Lower leg skin (tissue), 4 donors: Measurements from ENCODE around the gene PRKD3. TPM values are rescaled to one million over a fixed set of nuclear protein-coding genes. Genes with fewer than 3 reads are reported as not detected.

ENCODE experiments used
- DNase-seq, 2 donors: peaks; one replicate each; pipeline ENCODE4 v3.0.0-alpha.2; 2019; ENCODE audit warnings: low spot score in 2 of 2
- H3K4me3 ChIP-seq: fragments of 200-600 bp; sonication (generic); 2 replicates; pipeline ENCODE4 v1.5.1; 2017; ENCODE audit warnings: mild to moderate bottlenecking, low read depth; ENCODE audit not compliant: poor library complexity, severe bottlenecking
- CTCF ChIP-seq, 3 donors: fragments of 450-650 bp; IDR thresholded peaks; one replicate each; pipeline ENCODE4 v1.5.1; 2016; ENCODE audit warnings: antibody characterized with exemption in 3 of 3, mild to moderate bottlenecking in 3 of 3, moderate library complexity in 2 of 3
- POLR2A ChIP-seq, 2 donors: fragments of 450-650 bp; IDR thresholded peaks; one replicate each; pipeline ENCODE4 v1.6.1; 2016 to 2017; ENCODE audit warnings: antibody characterized with exemption in 2 of 2, mild to moderate bottlenecking in 1 of 2, moderate library complexity in 1 of 2
- WGBS, 2 donors: methylation state at CpG; one replicate each; pipeline ENCODE4 v1.1.5; 2018; 5-methylcytosine and 5-hydroxymethylcytosine counted together
- intact Hi-C: fragments of 100-400 bp; cut with DNase I; formaldehyde crosslinking; loops from one replicate; pipeline ENCODE4 v1.15.0; 2023; ENCODE audit warnings: low total_unique reads
- total RNA-seq, 4 donors: library from RNA; depleted of rRNA; stranded (reverse); fragments of >200 nt; gene quantifications; one replicate each; pipeline ENCODE4 v1.1.0, GENCODE V29; 2016

PRKD3 gene
- total RNA-seq, 4 donors from 2014 or later, result 24.8 to 38.4 (median 30.9) TPM

GRCh38 chr2:37291680-37292079 lies 33.0 kb downstream of the PRKD3 start:
- no peak overlapping the region for H3K4me3 ChIP-seq
- DNase-seq, result no peak
- no peak for TF ChIP-seq POLR2A (IDR thresholded peaks at IDR 0.05)
- no peak for TF ChIP-seq CTCF (IDR thresholded peaks at IDR 0.05)

GRCh38 chr2:37287966-37288365 lies 36.7 kb downstream of the PRKD3 start:
- H3K4me3 ChIP-seq, result no peak overlapping the region
- no peak for DNase-seq
- TF ChIP-seq CTCF (IDR thresholded peaks at IDR 0.05) (no peak), POLR2A (IDR thresholded peaks at IDR 0.05) (no peak)
- 91 to 92% methylated on average over 2 of the region's 2 CpGs for WGBS, 2 donors
- intact Hi-C loops, result no loop called here

More at GRCh38 chr2:37291680-37292079, 33.0 kb downstream of the PRKD3 start:
- intact Hi-C loops, result no loop called here
- 93 to 95% methylated on average over 2 of the region's 2 CpGs for WGBS, 2 donors

GRCh38 chr2:37284381-37284780 lies 40.3 kb downstream of the PRKD3 start:
- intact Hi-C loops, result no loop called here
- no peak for TF ChIP-seq CTCF (IDR thresholded peaks at IDR 0.05)
- no peak for TF ChIP-seq POLR2A (IDR thresholded peaks at IDR 0.05)
- no peak overlapping the region for H3K4me3 ChIP-seq
- DNase-seq, result no peak

GRCh38 chr2:37283207-37283606 lies 41.4 kb downstream of the PRKD3 start:
- TF ChIP-seq POLR2A (IDR thresholded peaks at IDR 0.05) (no peak), CTCF (IDR thresholded peaks at IDR 0.05) (no peak)
- no peak overlapping the region for H3K4me3 ChIP-seq
- DNase-seq, result no peak
- intact Hi-C loops, result no loop called here
- 100% methylated on average over 2 of the region's 2 CpGs for WGBS, 2 donors

- no peak overlapping the region for H3K4me3 ChIP-seq
- DNase-seq, result no peak
- no peak for TF ChIP-seq CTCF (IDR thresholded peaks at IDR 0.05)
- TF ChIP-seq POLR2A (IDR thresholded peaks at IDR 0.05), result no peak
- intact Hi-C loops, result no loop called here
- 92% methylated on average over 2 of the region's 2 CpGs for WGBS, 2 donors
Observed at GRCh38 chr2:37282746-37283145, 41.9 kb downstream of the PRKD3 start.

- intact Hi-C loops, result no loop called here
- no peak for DNase-seq
- TF ChIP-seq CTCF (IDR thresholded peaks at IDR 0.05) (no peak), POLR2A (IDR thresholded peaks at IDR 0.05) (no peak)
- WGBS, 2 donors, result 100% methylated on average over 1 of the region's 1 CpG
- no peak overlapping the region for H3K4me3 ChIP-seq
Observed at GRCh38 chr2:37281916-37282315, 42.7 kb downstream of the PRKD3 start.
